NCI-H226 (cell line): ENCODE measurements around the gene FUCA1.

Source experiments
- DNase-seq: peaks from one replicate; pipeline ENCODE4 v3.0.0-alpha.2; 2015

FUCA1 gene

DNA sequence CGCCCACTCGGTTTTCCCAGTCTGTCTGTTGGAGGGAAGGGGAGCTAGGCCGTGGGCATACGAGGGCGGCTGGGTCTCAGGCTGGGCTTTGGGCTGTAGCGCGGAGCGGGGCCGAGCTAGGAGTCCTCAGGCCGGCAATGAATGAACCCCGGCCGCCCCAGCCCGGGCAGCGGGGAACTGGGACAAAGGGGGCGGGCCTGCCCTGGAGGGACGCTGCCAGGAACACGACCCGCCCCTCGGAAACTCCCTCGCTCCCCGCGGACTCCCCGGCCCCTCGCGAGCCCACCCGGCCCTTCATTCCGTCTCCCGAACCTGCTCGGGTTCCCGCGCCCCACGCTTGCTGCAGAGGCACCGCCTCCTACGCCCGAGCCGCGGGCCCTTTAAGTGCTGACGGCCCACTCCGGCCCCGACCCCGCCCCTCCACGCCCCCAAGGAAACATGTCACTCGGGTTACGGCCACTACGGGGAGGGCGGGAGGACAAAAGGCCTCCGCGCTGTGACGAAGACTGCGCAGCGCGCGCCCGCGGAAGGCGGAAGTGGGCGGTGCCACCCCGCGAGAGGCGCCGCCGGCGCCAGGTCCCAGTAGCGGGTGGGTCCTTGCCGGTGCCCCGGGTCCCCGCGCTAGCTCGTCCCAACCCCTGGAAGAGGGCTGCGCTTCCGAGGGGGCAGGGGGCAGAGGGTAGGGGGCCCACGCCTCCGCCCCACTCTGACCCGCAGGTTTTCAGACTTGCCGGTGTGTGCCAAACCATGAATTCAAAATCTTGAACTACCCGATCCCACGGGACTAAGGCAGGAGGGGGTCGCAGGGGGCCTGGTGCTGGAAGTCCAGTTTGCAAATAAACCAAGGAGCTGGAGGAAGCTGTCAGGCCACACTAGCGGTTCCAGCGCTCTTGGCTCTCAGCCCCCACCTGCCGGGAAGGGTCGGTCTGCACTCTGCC is 67.4 kb downstream of the FUCA1 start, which contains the start of gene GALE:
GALE (minus strand) TSS at position 355 of the 938 bp plus-strand sequence. CDS start 1,747 bp downstream, outside the sequence.
- peak; percentile 95 for DNase-seq

DNA sequence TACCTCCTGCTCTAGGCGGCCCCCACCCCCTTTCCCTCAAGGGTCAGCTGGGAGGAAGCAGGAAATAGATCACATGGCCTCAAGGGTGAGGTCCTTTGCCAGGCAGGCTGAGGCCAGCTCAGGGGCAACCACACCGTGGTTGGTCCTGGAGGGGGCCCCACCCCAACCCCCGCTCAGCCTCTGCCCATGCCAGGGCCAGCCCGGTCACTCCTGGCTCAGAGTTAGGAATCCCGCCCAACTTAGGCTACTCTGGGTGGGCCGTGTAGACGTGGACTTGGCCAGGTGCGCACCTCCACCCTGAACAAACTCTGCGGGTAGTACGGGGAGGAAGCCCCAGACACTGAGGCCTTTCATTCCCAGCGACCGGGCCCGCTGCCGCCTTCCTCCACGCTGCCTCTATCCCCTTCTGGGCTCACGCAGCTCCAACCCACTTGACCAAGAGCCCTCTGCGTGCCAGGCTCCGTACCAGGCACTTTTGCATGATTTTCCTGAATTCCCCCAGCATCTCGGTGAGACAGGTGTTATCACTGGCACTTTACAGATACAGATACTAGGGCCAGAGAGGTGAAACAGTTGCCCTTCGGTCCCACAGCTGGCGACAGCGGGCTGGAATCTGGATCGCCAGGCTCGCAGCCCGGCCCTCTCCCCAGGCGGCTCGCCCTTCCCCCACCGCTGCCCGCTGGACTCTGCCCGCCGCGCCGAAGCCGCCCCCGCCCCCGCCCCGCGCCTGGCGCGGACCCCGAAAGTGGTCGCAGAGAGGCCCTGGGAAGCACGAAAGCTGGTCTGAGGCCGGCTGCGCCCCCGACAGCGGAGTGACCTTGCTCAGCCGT is 68.3 kb downstream of the FUCA1 start:
- DNase-seq: peak; percentile 97

DNA sequence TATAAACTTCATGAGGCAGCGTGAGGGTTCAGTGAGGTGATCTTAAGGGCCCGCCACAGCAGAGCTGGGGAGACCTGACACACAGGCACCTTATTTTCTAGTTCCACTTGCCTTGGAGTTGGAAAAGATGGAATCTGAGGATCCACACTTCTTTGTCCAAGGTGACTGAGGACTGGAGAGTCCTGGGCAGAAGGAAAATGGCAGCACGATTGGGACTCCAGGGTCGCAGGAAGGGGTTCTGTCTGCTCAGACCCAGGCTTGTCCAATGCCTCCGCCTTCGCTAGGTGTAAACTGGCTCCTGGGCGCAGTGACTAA is 68.9 kb downstream of the FUCA1 start:
- no peak for DNase-seq

DNA sequence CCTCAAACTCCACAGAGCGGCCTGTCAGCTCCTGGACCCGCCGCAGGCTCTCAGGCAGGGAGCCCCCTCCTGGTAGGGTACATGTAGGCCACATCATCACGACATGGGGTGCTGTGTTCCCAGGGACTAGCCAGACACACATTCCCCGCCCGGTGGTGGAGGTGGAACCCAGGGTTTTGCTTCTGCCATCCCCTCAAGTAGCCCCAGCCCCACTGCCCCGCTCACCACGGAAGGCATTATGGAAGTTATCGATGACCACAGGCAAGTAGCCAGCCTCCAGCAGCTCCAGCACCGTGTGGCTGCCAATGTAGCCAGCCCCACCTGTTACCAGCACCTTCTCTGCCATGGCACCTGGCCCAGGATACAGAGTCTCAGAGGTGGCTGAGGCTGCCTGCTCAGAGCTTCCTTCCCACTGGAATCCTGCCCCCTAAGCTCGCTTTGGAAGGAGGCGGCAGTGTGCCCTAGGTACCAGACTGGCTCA is 69.4 kb downstream of the FUCA1 start:
- DNase-seq: no peak

DNA sequence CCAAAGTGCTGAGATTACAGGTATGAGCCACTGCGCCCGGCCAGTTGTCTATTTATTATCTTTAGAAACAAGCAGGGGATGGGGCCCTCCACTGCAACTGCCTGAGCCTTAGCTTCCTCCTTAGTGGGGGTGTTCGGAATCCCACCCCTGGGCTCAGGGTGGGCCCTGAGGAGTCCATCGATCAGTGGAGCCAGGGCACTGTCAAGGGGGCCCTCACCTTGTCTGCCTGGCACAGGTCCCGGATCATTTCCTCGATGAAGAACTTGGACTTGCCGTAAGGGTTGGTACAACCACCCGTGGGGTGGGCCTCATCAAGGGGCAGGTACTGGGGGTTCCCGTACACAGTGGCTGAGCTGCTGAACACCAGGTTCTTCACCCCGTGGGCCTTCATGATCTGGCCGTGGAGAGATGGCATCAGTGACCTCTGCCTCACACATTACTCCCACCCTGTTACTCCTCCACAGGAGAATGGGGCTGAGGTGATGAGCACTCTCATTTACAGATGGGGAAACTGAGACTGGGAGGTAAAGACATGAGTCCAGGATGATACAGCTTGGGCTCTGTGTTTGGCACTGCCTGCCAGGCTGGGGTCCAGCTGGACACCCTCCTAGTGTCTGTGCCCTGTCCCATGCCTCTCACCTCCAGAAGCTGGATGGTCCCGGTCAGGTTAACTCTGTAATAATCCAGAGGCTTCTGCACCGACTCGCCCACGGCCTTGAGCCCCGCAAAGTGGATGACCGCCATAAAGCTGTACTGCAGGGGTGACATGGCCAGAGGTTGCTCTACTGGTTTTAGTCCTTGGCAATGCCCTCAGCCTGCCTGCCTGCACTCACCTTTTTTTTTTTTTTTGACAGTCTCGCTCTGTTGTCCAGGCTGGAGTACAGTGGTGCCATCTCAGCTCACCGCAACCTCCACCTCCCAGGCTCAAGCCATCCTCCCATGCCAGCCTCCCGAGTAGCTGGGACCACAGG is 70.3 kb downstream of the FUCA1 start:
- DNase-seq: no peak

DNA sequence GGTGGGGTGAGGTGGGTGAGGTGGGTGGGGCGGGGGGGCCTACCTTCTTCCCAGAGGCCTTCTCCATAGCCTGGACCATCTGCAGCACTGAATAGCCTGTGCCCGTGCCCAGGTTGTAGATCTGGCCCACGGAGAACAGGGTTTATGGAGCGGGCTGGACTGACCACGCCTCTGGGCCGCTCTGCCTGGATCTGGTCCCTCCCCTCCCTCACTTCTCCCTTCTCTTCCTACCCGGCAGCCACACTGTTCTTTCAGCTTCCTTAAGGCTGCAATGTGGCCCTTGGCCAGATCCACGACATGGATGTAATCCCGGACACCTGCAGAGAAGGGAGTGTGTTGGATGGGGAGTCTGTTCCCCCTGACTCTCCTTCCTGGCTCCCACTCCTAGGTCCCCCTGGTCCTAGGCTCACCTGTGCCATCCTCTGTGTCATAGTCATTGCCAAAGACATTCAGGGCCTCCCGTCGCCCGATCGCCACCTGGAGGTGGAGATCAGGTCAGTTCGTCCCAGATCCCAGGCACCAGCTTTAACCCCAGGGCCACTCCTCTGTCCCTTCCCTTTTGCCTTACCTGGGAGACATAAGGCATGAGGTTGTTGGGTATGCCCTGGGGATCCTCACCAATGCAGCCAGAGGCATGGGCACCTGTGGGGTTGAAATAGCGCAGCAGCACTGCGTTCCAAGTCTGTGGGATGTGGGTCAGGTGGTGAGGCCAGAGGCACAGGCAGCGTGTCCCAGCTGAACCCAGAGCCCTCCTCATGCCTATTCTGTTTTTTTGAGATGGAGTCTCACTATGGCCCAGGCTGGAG is 71.4 kb downstream of the FUCA1 start:
- no peak for DNase-seq

DNA sequence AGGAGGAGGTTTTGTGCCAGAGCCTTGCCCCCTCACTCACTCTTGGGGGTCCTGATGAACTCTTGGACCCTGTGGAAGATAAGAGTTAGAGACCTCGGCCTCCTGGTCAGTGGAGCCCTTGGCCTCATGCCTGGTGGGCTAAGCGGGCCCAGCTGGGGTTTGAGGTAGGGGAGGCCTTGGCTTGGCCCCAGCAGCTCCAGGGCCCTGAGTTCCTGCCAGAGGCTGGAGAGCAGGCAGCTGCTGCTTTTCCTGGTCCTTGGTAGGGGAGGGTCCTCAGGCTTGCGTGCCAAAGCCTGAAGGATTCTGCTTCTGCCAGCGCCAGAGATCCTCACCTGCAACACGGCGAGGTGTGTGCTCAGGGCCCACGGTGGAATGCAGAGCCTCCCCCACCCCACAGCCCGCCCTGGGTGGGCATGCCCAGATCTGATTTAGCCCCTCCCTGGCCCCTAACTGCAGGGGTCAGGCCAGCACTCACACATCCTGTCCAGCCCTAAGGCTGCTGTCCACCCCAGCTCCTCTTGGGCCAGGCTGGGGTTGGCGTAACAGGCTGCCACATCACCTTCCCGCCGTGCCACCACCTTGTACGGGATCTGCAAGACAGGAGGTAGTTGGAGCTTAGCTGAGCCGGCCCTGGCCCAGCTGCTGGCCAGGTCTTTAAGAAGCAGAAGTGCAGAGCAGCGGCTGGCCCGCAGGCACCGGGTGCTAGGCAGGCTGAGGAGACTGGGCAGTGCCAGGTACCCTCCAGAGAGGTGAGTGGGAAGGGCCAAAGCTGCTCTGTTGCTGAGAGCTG is 72.2 kb downstream of the FUCA1 start:
- no peak for DNase-seq
